SK-N-SH (cell line): ENCODE data around the gene PFKFB3. TPM values are rescaled to one million over a fixed set of nuclear protein-coding genes. Genes with fewer than 3 reads are reported as not detected.

Experiments
- CTCF ChIA-PET: fragments of 300-600, 350-600 bp; formaldehyde crosslinking; extraction: SDS; loops from one replicate; lab custom pipeline; 2021; lab: Yijun Ruan, JAX
- POLR2A ChIA-PET: fragments of 350-600 bp; sonication (Branson Sonifier 250); formaldehyde crosslinking; extraction: SDS; loops from one replicate; lab custom pipeline; 2020; ENCODE audit warnings: antibody characterized with exemption, inconsistent platforms; lab: Yijun Ruan, JAX
- DNase-seq: peaks from one replicate; pipeline ENCODE4 v3.0.0; 2012
- H2AFZ ChIP-seq: fragments of 200-600 bp; sonication (generic); 2 replicates; pipeline ENCODE4 v1.8.1; 2016; ENCODE audit warnings: antibody characterized with exemption, mild to moderate bottlenecking, low read depth
- H3F3A ChIP-seq: fragments of 200-600 bp; sonication (generic); replicated peaks from 2 replicates; pipeline ENCODE3; 2016; ENCODE audit warnings: antibody characterized with exemption, mild to moderate bottlenecking; ENCODE audit not compliant: insufficient read depth
- H3K27ac ChIP-seq, 2 experiments: fragments of 200-500 bp in 1 of 2; fragments of 200-600 bp in 1 of 2; sonication (Bioruptor generic) in 1 of 2; sonication (generic), shearing (Covaris generic) in 1 of 2; 2 replicates each; pipeline versions ENCODE4 v1.5.1 to v1.6.1; 2014 to 2016; ENCODE audit warnings: low read depth in 2 of 2, inconsistent platforms in 1 of 2, low read length in 1 of 2, mild to moderate bottlenecking in 1 of 2, mixed read lengths in 1 of 2
- H3K27me3 ChIP-seq: fragments of 200-600 bp; sonication (generic), shearing (Covaris generic); 2 replicates; pipeline ENCODE4 v1.6.1; 2016; ENCODE audit warnings: mixed run types; ENCODE audit not compliant: insufficient read depth
- H3K36me3 ChIP-seq, 2 experiments: fragments of 200-500 bp in 1 of 2; fragments of 200-600 bp in 1 of 2; sonication (Bioruptor generic) in 1 of 2; sonication (generic) in 1 of 2; replicated peaks in 1 of 2; 2 replicates each; pipeline versions ENCODE3 to v1.5.1; 2014 to 2016; ENCODE audit warnings: low read length in 1 of 2, mild to moderate bottlenecking in 1 of 2; ENCODE audit not compliant: insufficient read depth in 2 of 2, control insufficient read depth in 1 of 2
- H3K4me1 ChIP-seq, 2 experiments: fragments of 200-500 bp in 1 of 2; fragments of 200-600 bp in 1 of 2; sonication (Bioruptor generic) in 1 of 2; sonication (generic), shearing (Covaris generic) in 1 of 2; 2 replicates each; pipeline versions ENCODE4 v1.5.1 to v1.6.1; 2014 to 2016; ENCODE audit warnings: low read depth in 1 of 2, low read length in 1 of 2, mixed run types in 1 of 2; ENCODE audit not compliant: insufficient read depth in 2 of 2, control insufficient read depth in 1 of 2
- H3K4me2 ChIP-seq: fragments of 200-600 bp; sonication (generic), shearing (Covaris generic); 2 replicates; pipeline ENCODE4 v1.6.1; 2017; ENCODE audit warnings: mixed run types
- H3K4me3 ChIP-seq, 2 experiments: fragments of 200-500 bp in 1 of 2; fragments of 200-600 bp in 1 of 2; sonication (Bioruptor generic) in 1 of 2; sonication (generic), shearing (Covaris generic) in 1 of 2; 2 replicates each; pipeline versions ENCODE4 v1.5.1 to v1.8.1; 2014 to 2016; ENCODE audit warnings: low read depth in 2 of 2, inconsistent platforms in 1 of 2, low read length in 1 of 2, mild to moderate bottlenecking in 1 of 2, mixed read lengths in 1 of 2, moderate library complexity in 1 of 2
- H3K79me2 ChIP-seq: fragments of 200-600 bp; sonication (generic); 2 replicates; pipeline ENCODE4 v1.8.1; 2017; ENCODE audit warnings: mild to moderate bottlenecking; ENCODE audit not compliant: insufficient read depth
- H3K9ac ChIP-seq: fragments of 200-600 bp; sonication (generic); 2 replicates; pipeline ENCODE4 v1.6.1; 2017; ENCODE audit warnings: mixed run types
- H3K9me2 ChIP-seq: fragments of 200-600 bp; sonication (generic); 2 replicates; pipeline ENCODE4 v1.6.1; 2017; ENCODE audit warnings: mixed run types
- H3K9me3 ChIP-seq: fragments of 200-600 bp; sonication (generic); 2 replicates; pipeline ENCODE4 v1.6.1; 2017; ENCODE audit warnings: mixed run types, mild to moderate bottlenecking, moderate library complexity
- H4K20me1 ChIP-seq: fragments of 200-600 bp; sonication (generic); 2 replicates; pipeline ENCODE4 v1.6.1; 2017; ENCODE audit warnings: mild to moderate bottlenecking, mixed run types; ENCODE audit not compliant: insufficient read depth
- CTCF ChIP-seq: fragments of 200-600 bp; sonication (generic); IDR thresholded peaks from 2 replicates; pipeline ENCODE4 v1.6.1; 2017; ENCODE audit warnings: antibody characterized with exemption, mild to moderate bottlenecking, moderate library complexity
- ELF1 ChIP-seq: IDR thresholded peaks from 2 replicates; pipeline ENCODE4 v1.4.0; 2012
- EP300 ChIP-seq, 2 experiments: IDR thresholded peaks; 2 replicates each; pipeline versions ENCODE4 v1.4.0 to v1.6.1; 2012; ENCODE audit warnings: borderline replicate concordance in 1 of 2, low read depth in 1 of 2, low read length in 1 of 2
- EZH2phosphoT487 ChIP-seq: fragments of 200-600 bp; sonication (generic); IDR thresholded peaks from 2 replicates; pipeline ENCODE4 v1.6.1; 2017; ENCODE audit warnings: low read depth, mixed run types, mild to moderate bottlenecking, antibody characterized with exemption, moderate library complexity, borderline replicate concordance
- FOSL2 ChIP-seq: IDR thresholded peaks from 2 replicates; pipeline ENCODE4 v1.4.0; 2012; ENCODE audit warnings: low read depth, mild to moderate bottlenecking, moderate library complexity, borderline replicate concordance
- GABPA ChIP-seq: IDR thresholded peaks from 2 replicates; pipeline ENCODE4 v1.4.0; 2012; ENCODE audit warnings: low read depth, mild to moderate bottlenecking
- GATA2 ChIP-seq: sonication (generic); formaldehyde crosslinking; IDR thresholded peaks from 2 replicates; pipeline ENCODE4 v1.5.0; 2020; ENCODE audit warnings: mild to moderate bottlenecking, missing genetic modification reagents
- JUND ChIP-seq: IDR thresholded peaks from 2 replicates; pipeline ENCODE4 v1.4.0; 2012
- MAX ChIP-seq: IDR thresholded peaks from 2 replicates; pipeline ENCODE4 v1.4.0; 2012; ENCODE audit warnings: low read depth
- NRF1 ChIP-seq: IDR thresholded peaks from 2 replicates; pipeline ENCODE4 v1.6.1; 2012; ENCODE audit warnings: low read depth, mild to moderate bottlenecking, low read length
- RCOR1 ChIP-seq: fragments of 150-350 bp; IDR thresholded peaks from 2 replicates; pipeline ENCODE4 v1.6.1; 2017; ENCODE audit warnings: antibody characterized with exemption, low read length
- SMC3 ChIP-seq: IDR thresholded peaks from 2 replicates; pipeline ENCODE4 v1.6.1; 2012; ENCODE audit warnings: low read depth, low read length, improper control_type of control experiment
- TEAD4 ChIP-seq: IDR thresholded peaks from 2 replicates; pipeline ENCODE4 v1.4.0; 2012; ENCODE audit warnings: mild to moderate bottlenecking, borderline replicate concordance; ENCODE audit not compliant: insufficient read depth
- YY1 ChIP-seq: IDR thresholded peaks from 2 replicates; pipeline ENCODE4 v1.4.0; 2012; ENCODE audit warnings: low read depth, mild to moderate bottlenecking
- WGBS: methylation state at CpG from one replicate; pipeline ENCODE4 v1.1.6; 2017; ENCODE audit warnings: low lambda C conversion rate; 5-methylcytosine and 5-hydroxymethylcytosine counted together
- polyA plus RNA-seq, 3 experiments: library from polyadenylated mRNA; depleted of rRNA; stranded (reverse); fragments of >200 nt; gene quantifications; 2 replicates each; pipeline ENCODE4 v1.2.3, GENCODE V29; 2012
- TF ChIP-seq, protein P1 (sequence below): IDR thresholded peaks from 2 replicates; pipeline ENCODE4; 2012
- TF ChIP-seq, protein P2 (sequence below): IDR thresholded peaks from 2 replicates; pipeline ENCODE4 v1.4.0; 2012; ENCODE audit warnings: low read depth, borderline replicate concordance
- TF ChIP-seq, protein P3 (sequence below): fragments of 150-350 bp; IDR thresholded peaks from 2 replicates; pipeline ENCODE4 v1.6.1; 2017; ENCODE audit warnings: antibody characterized with exemption, low read length, low read depth, borderline replicate concordance

PFKFB3 gene
- polyA plus RNA-seq, 1 of the 3 experiments (the other 2 are of a cell fraction) = 59.7 TPM

- Histone ChIP-seq H3K9me3 (no peaks in the 10 kb centered on the region), H3K4me2 (peak overlapping the region; percentile 96), H3K27ac (no peak overlapping the region), H3K79me2 (peaks cover 38% of the 10 kb centered on the region), H3K9me2 (no peaks in the 10 kb centered on the region), H3F3A (peaks cover 3% of the 10 kb centered on the region), H3K9ac (no peak overlapping the region), H2AFZ (0 out of 2 replicates have a peak overlapping the region, but pooled peaks have one; percentile 76), H4K20me1 (peaks cover 24% of the 10 kb centered on the region), H3K4me3 (peak overlapping the region; percentile 56 to 79), H3K27me3 (no peaks in the 10 kb centered on the region), H3K4me1 (peaks cover 10 to 16% of the 10 kb centered on the region in 2 experiments; a peak in 3 of 4 replicates), H3K36me3 (no peaks in the 10 kb centered on the region)
- ChIA-PET POLR2A (interaction anchor here (0.8 to 3.1 kb wide), 2 partner anchors 37 to 200 kb away, joined by 3 to 29 read pairs; no protein-coding TSS in a partner anchor), CTCF (interaction anchor here (1.1 to 5.3 kb wide), 9 partner anchors 12 to 201 kb away, joined by 4 to 159 read pairs (median 15); no protein-coding TSS in a partner anchor)
- no peak for TF ChIP-seq SMC3
- TF ChIP-seq, protein P1, sequence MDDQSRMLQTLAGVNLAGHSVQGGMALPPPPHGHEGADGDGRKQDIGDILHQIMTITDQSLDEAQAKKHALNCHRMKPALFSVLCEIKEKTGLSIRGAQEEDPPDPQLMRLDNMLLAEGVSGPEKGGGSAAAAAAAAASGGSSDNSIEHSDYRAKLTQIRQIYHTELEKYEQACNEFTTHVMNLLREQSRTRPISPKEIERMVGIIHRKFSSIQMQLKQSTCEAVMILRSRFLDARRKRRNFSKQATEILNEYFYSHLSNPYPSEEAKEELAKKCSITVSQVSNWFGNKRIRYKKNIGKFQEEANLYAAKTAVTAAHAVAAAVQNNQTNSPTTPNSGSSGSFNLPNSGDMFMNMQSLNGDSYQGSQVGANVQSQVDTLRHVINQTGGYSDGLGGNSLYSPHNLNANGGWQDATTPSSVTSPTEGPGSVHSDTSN = peak; percentile 31; the same call in 1 of the 2 replicates
- DNase-seq = peak; percentile 46
- 17% methylated on average over 16 of the region's 59 CpGs for WGBS
Measured at GRCh38 chr10:6200734-6201515, 1.8 kb upstream of the PFKFB3 start.

DNA sequence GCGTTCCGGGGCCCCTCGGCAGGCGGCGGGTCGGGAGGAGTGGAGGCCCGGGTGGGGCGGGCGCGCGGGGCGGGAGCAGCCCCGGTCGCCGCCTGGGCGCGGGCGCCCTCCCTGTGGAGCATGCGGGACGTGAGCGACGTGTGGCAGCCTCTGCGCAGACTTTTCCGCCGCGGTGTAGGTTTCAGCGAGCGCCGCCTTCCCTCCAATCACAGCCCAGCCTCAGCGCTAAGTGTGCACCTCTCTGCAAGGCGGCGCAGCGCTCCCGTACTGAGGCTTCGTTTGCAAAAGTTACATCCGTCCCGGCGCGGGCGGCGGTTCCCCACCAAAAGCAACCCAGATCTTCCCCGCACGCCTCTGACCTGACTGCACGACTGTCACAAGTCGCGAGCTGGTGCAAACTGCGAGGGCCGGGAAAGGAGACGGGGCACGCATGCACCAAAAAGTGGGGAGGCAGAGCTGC is 1.2 kb upstream of the PFKFB3 start:
- Histone ChIP-seq H2AFZ (0 out of 2 replicates have a peak overlapping the region, but pooled peaks have one; percentile 57), H3K79me2 (peaks cover 39% of the 10 kb centered on the region), H3K36me3 (no peaks in the 10 kb centered on the region), H3K9me2 (no peaks in the 10 kb centered on the region), H3K4me2 (peak overlapping the region; percentile 96), H4K20me1 (peaks cover 24% of the 10 kb centered on the region), H3K4me1 (peaks cover 9 to 16% of the 10 kb centered on the region in 2 experiments; a peak in 2 of 4 replicates), H3K4me3 (peak overlapping the region; percentile 74 to 79), H3K9me3 (no peaks in the 10 kb centered on the region), H3F3A (peaks cover 3% of the 10 kb centered on the region), H3K27me3 (no peaks in the 10 kb centered on the region), H3K9ac (peak overlapping the region; percentile 54; the same call in 1 of the 2 replicates), H3K27ac (no peak overlapping the region)
- POLR2A ChIA-PET = interaction anchor here (0.8 to 3.1 kb wide), 2 partner anchors 38 to 200 kb away, joined by 3 to 29 read pairs; no protein-coding TSS in a partner anchor
- DNase-seq = peak; percentile 85
- CTCF ChIA-PET = interaction anchor here (1.0 to 5.3 kb wide), 20 partner anchors 11 to 244 kb away, joined by 3 to 159 read pairs (median 8); no protein-coding TSS in a partner anchor
- 7% methylated on average over 9 of the region's 50 CpGs for WGBS
- TF ChIP-seq, protein P1 = no peak
- TF ChIP-seq, protein P2, sequence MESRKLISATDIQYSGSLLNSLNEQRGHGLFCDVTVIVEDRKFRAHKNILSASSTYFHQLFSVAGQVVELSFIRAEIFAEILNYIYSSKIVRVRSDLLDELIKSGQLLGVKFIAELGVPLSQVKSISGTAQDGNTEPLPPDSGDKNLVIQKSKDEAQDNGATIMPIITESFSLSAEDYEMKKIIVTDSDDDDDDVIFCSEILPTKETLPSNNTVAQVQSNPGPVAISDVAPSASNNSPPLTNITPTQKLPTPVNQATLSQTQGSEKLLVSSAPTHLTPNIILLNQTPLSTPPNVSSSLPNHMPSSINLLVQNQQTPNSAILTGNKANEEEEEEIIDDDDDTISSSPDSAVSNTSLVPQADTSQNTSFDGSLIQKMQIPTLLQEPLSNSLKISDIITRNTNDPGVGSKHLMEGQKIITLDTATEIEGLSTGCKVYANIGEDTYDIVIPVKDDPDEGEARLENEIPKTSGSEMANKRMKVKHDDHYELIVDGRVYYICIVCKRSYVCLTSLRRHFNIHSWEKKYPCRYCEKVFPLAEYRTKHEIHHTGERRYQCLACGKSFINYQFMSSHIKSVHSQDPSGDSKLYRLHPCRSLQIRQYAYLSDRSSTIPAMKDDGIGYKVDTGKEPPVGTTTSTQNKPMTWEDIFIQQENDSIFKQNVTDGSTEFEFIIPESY = no peak
- no peak for TF ChIP-seq EP300 (IDR thresholded peaks at IDR 0.05; ENCODE audit: borderline replicate concordance in 1 of 2, low read depth in 1 of 2, low read length in 1 of 2)
- peak; percentile 41; the same call in 1 of the 2 replicates for TF ChIP-seq MAX
- no peak for TF ChIP-seq ELF1
- no peak for TF ChIP-seq YY1
- no peak for TF ChIP-seq TEAD4
- TF ChIP-seq JUND = no peak
- TF ChIP-seq GATA2 = no peak
- TF ChIP-seq NRF1 = no peak
- 0 out of 2 replicates have a peak, but pooled peaks have one; percentile 8 for TF ChIP-seq CTCF
- no peak for TF ChIP-seq RCOR1
- no peak for TF ChIP-seq GABPA
- no peak for TF ChIP-seq EZH2phosphoT487
- no peak for TF ChIP-seq FOSL2
- TF ChIP-seq, protein P3, sequence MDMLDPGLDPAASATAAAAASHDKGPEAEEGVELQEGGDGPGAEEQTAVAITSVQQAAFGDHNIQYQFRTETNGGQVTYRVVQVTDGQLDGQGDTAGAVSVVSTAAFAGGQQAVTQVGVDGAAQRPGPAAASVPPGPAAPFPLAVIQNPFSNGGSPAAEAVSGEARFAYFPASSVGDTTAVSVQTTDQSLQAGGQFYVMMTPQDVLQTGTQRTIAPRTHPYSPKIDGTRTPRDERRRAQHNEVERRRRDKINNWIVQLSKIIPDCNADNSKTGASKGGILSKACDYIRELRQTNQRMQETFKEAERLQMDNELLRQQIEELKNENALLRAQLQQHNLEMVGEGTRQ = no peak
